ENCODE measurements around the gene TNRC18. TPM values are rescaled to one million over a fixed set of nuclear protein-coding genes. Genes with fewer than 3 reads are reported as not detected.

TNRC18 gene
- total and polyA plus RNA-seq, 9 of the 15 experiments (the other 6 are each of a cell fraction or from before 2014, with no cell fraction given) = 0.03 to 43.2 (median 18.0) TPM

- no peaks in the 10 kb centered on the region for H3K27me3 ChIP-seq (ENCODE audit: control insufficient read depth in 2 of 2, insufficient read depth in 2 of 2, low read length in 2 of 2)
- TF ChIP-seq ARID1B (IDR thresholded peaks at IDR 0.05) (no peak), BACH1 (tag; IDR thresholded peaks at IDR 0.05) (no peak), MTF1 (CRISPR knock-in tag; IDR thresholded peaks at IDR 0.05; ENCODE audit: borderline replicate concordance) (no peak), ZNF146 (CRISPR knock-in tag; IDR thresholded peaks at IDR 0.05; ENCODE audit: unreplicated experiment) (no peak)
- peaks cover 13% of the 10 kb centered on the region; the same call in 1 of the 2 replicates for H4K20me1 ChIP-seq (replicated peaks; ENCODE audit: control insufficient read depth, insufficient read depth, low read length)
- 91% methylated on average over 5 of the region's 6 CpGs for WGBS (ENCODE audit: insufficient coverage, low coverage, missing lambda C conversion rate)
- no peak for DNase-seq (ENCODE audit: extremely low read depth in 1 of 4, low spot score in 3 of 4)
- CTCF ChIA-PET (ENCODE audit: low intra/inter-chr PET ratio) = no interaction called here
- peaks cover 18% of the 10 kb centered on the region; the same call in 2 of the 3 replicates for H3K36me3 ChIP-seq (ENCODE audit: control insufficient read depth, insufficient read depth, low read length)
- in situ Hi-C loops (cut with MboI) = no loop called here
- ATAC-seq = no peak
- peaks cover 30% of the 10 kb centered on the region for H3K79me2 ChIP-seq (ENCODE audit: control insufficient read depth, insufficient read depth, low read length)
- peak overlapping the region in 1 of 2 experiments; percentile 7; a peak in 2 of 4 replicates for H3K9ac ChIP-seq (ENCODE audit: insufficient read depth in 1 of 2, low read depth in 2 of 2, low read length in 2 of 2)
- intact Hi-C loops (cut with micrococcal nuclease) = no loop called here
- POLR2A ChIA-PET = interaction anchor here (0.7 kb wide), 1 partner anchor 11 kb away, joined by 3 read pairs; no protein-coding TSS in a partner anchor
- H3K9me1 ChIP-seq (ENCODE audit: control insufficient read depth, insufficient read depth, low read length) = no peaks in the 10 kb centered on the region
- no peak overlapping the region for H3K27ac ChIP-seq (ENCODE audit: extremely low read depth, low read depth, low read length)
- FAIRE-seq = no peak
- no peaks in the 10 kb centered on the region for H3K9me3 ChIP-seq (replicated peaks; ENCODE audit: control insufficient read depth, insufficient read depth, low read depth, low read length)
- no peak overlapping the region for H2AFZ ChIP-seq (ENCODE audit: low read depth, low read length)
- H3K4me3 ChIP-seq = no peak overlapping the region
- BruUV-seq (replicated peaks) = no TSS peak
- peaks cover 3 to 30% of the 10 kb centered on the region in 2 experiments; a peak in 3 of 5 replicates for H3K4me1 ChIP-seq (replicated peaks in 1 of 2; ENCODE audit: control insufficient read depth in 2 of 2, insufficient read depth in 2 of 2, low read length in 2 of 2)
- no peak overlapping the region for H3K4me2 ChIP-seq (ENCODE audit: insufficient read depth, low read length)
Measured at GRCh38 chr7:5384618-5385017, 39.0 kb downstream of the TNRC18 start.

- Histone ChIP-seq H3K27ac (ENCODE audit: extremely low read depth, low read depth, low read length) (no peak overlapping the region), H3K9me1 (ENCODE audit: control insufficient read depth, insufficient read depth, low read length) (no peaks in the 10 kb centered on the region), H3K4me1 (replicated peaks in 1 of 2; ENCODE audit: control insufficient read depth in 2 of 2, insufficient read depth in 2 of 2, low read length in 2 of 2) (peaks cover 3 to 34% of the 10 kb centered on the region in 2 experiments; a peak in 3 of 5 replicates), H2AFZ (ENCODE audit: low read depth, low read length) (no peak overlapping the region), H3K4me3 (no peak overlapping the region), H3K79me2 (ENCODE audit: control insufficient read depth, insufficient read depth, low read length) (peaks cover 30% of the 10 kb centered on the region), H3K9me3 (replicated peaks; ENCODE audit: control insufficient read depth, insufficient read depth, low read depth, low read length) (no peaks in the 10 kb centered on the region), H3K9ac (ENCODE audit: insufficient read depth in 1 of 2, low read depth in 2 of 2, low read length in 2 of 2) (peak overlapping the region in 1 of 2 experiments; percentile 14; a peak in 1 of 4 replicates), H3K4me2 (ENCODE audit: insufficient read depth, low read length) (no peak overlapping the region), H3K36me3 (ENCODE audit: control insufficient read depth, insufficient read depth, low read length) (peaks cover 16% of the 10 kb centered on the region; the same call in 2 of the 3 replicates), H4K20me1 (replicated peaks; ENCODE audit: control insufficient read depth, insufficient read depth, low read length) (peaks cover 13% of the 10 kb centered on the region; the same call in 1 of the 2 replicates), H3K27me3 (ENCODE audit: control insufficient read depth in 2 of 2, insufficient read depth in 2 of 2, low read length in 2 of 2) (no peaks in the 10 kb centered on the region)
- in situ Hi-C loops (cut with MboI) = no loop called here
- intact Hi-C loops (cut with micrococcal nuclease) = no loop called here
- ATAC-seq (no peak), FAIRE-seq (no peak), DNase-seq (ENCODE audit: extremely low read depth in 1 of 4, low spot score in 3 of 4) (no peak)
- POLR2A ChIA-PET = interaction anchor here (0.6 to 1.0 kb wide), 5 partner anchors 11 to 142 kb away, joined by 3 read pairs; partner anchors contain the start of gene TNRC18
- WGBS (ENCODE audit: insufficient coverage, low coverage, missing lambda C conversion rate) = 87% methylated on average over 14 of the region's 16 CpGs
- BruUV-seq (replicated peaks) = no TSS peak
- CTCF ChIA-PET (ENCODE audit: low intra/inter-chr PET ratio) = no interaction called here
- TF ChIP-seq ZNF449 (CRISPR knock-in tag; IDR thresholded peaks at IDR 0.05) = no peak
- TF ChIP-seq ZKSCAN1 (IDR thresholded peaks at IDR 0.05; ENCODE audit: low read depth, low read length) = no peak
Measured at GRCh38 chr7:5383314-5384098, 40.1 kb downstream of the TNRC18 start.
